ENCODE data around the gene ANXA4.
"Not testable (repeated sequence)": the region's sequence is repeated elsewhere in the genome, so short reads cannot be mapped to it uniquely, and the experiment has no call there.

Gene ANXA4

GRCh38 chr2:69755862-69756467 is 14.0 kb downstream of the ANXA4 start:
- DNase-seq, result peak in 1 of 5 experiments; percentile 19

- no peak for DNase-seq
Observed at GRCh38 chr2:69762025-69762424, 20.1 kb downstream of the ANXA4 start.

GRCh38 chr2:69762513-69763494 is 20.9 kb downstream of the ANXA4 start:
- no peak for DNase-seq

GRCh38 chr2:69763831-69764230 is 21.9 kb downstream of the ANXA4 start:
- DNase-seq, result not testable (repeated sequence)

- DNase-seq, result peak in 1 of 5 experiments; percentile 33
Observed at GRCh38 chr2:69764286-69765095, 22.6 kb downstream of the ANXA4 start.

GRCh38 chr2:69765096-69765380 is 23.1 kb downstream of the ANXA4 start:
- DNase-seq, result peak in 1 of 5 experiments; percentile 29

GRCh38 chr2:69766014-69766413 is 24.1 kb downstream of the ANXA4 start:
- DNase-seq, result peak in 1 of 5 experiments; percentile 28

- no peak for DNase-seq
Observed at GRCh38 chr2:69767034-69767433, 25.1 kb downstream of the ANXA4 start.

GRCh38 chr2:69768235-69768634 is 26.3 kb downstream of the ANXA4 start:
- DNase-seq, result no peak

GRCh38 chr2:69768789-69769188 is 26.9 kb downstream of the ANXA4 start:
- DNase-seq, result no peak

GRCh38 chr2:69769272-69769671 is 27.3 kb downstream of the ANXA4 start:
- no peak for DNase-seq

GRCh38 chr2:69770193-69770702 is 28.3 kb downstream of the ANXA4 start:
- peak in 2 of 5 experiments; percentile 34 to 66 for DNase-seq

GRCh38 chr2:69770747-69771146 is 28.8 kb downstream of the ANXA4 start:
- no peak for DNase-seq

- DNase-seq, result no peak
Observed at GRCh38 chr2:69771461-69771860, 29.5 kb downstream of the ANXA4 start.

- no peak for DNase-seq
Observed at GRCh38 chr2:69773206-69773605, 31.3 kb downstream of the ANXA4 start.

GRCh38 chr2:69774258-69774983 is 32.5 kb downstream of the ANXA4 start:
- not testable (repeated sequence) for DNase-seq

GRCh38 chr2:69774984-69775982 is 33.3 kb downstream of the ANXA4 start:
- DNase-seq, result peak in 2 of 5 experiments; percentile 50 to 95

GRCh38 chr2:69776886-69777785 is 35.2 kb downstream of the ANXA4 start:
- no peak for DNase-seq

- DNase-seq, result no peak
Observed at GRCh38 chr2:69777786-69778105, 35.8 kb downstream of the ANXA4 start.

Data from T-helper 2 cell (primary cell).